Tibial nerve (tissue), 4 donors: Measurements from ENCODE around the gene KCP. TPM values are rescaled to one million over a fixed set of nuclear protein-coding genes. Genes with fewer than 3 reads are reported as not detected.
"Not testable (repeated sequence)": the region's sequence is repeated elsewhere in the genome, so short reads cannot be mapped to it uniquely, and the experiment has no call there.

Source experiments
- DNase-seq, 2 donors: peaks; one replicate each; pipeline ENCODE4 v3.0.0-alpha.2; 2019; ENCODE audit warnings: low spot score in 2 of 2
- H3K27ac ChIP-seq, 4 donors: fragments of 200-600 bp; sonication (generic) in 3 of 4; one replicate each; pipeline ENCODE4 v1.5.1; 2017 to 2019; ENCODE audit warnings: mild to moderate bottlenecking in 1 of 4
- H3K27me3 ChIP-seq, 2 donors: fragments of 200-600 bp; sonication (generic) in 1 of 2; one replicate each; pipeline versions ENCODE4 v1.5.1 to v1.6.0; 2017 to 2019
- H3K36me3 ChIP-seq, 3 donors: fragments of 200-600 bp; sonication (generic); one replicate each; pipeline ENCODE4 v1.5.1; 2018 to 2019
- H3K4me1 ChIP-seq, 4 donors: fragments of 200-600 bp; sonication (generic) in 3 of 4; one replicate each; pipeline ENCODE4 v1.5.1; 2017 to 2019
- H3K4me3 ChIP-seq, 4 donors: fragments of 200-600 bp; sonication (generic) in 3 of 4; one replicate each; pipeline ENCODE4 v1.5.1; 2017 to 2019; ENCODE audit warnings: mild to moderate bottlenecking in 1 of 4, moderate library complexity in 1 of 4
- H3K9me3 ChIP-seq, 4 donors: fragments of 200-600 bp; sonication (generic) in 3 of 4; one replicate each; pipeline ENCODE4 v1.5.1; 2017 to 2019
- CTCF ChIP-seq, 5 experiments: fragments of 200-600 bp in 3 of 5; fragments of 450-650 bp in 2 of 5; sonication (generic) in 3 of 5; IDR thresholded peaks; one replicate each; pipeline ENCODE4 v1.5.1; 2016 to 2019; ENCODE audit warnings: antibody characterized with exemption in 5 of 5, mild to moderate bottlenecking in 3 of 5, moderate library complexity in 2 of 5
- EP300 ChIP-seq, 2 donors: sonication (generic); formaldehyde crosslinking; IDR thresholded peaks; one replicate each; pipeline ENCODE4 v1.6.1; 2017; ENCODE audit warnings: antibody characterized with exemption in 2 of 2, mild to moderate bottlenecking in 1 of 2
- POLR2A ChIP-seq, 2 donors: fragments of 450-650 bp; IDR thresholded peaks; one replicate each; pipeline ENCODE4 v1.6.1; 2017; ENCODE audit warnings: antibody characterized with exemption in 2 of 2, mild to moderate bottlenecking in 2 of 2, moderate library complexity in 2 of 2
- WGBS, 2 donors: methylation state at CpG; one replicate each; pipeline ENCODE4 v1.1.5; 2018; 5-methylcytosine and 5-hydroxymethylcytosine counted together
- total RNA-seq, 4 donors: library from RNA; depleted of rRNA; stranded (reverse); fragments of >200 nt; gene quantifications; one replicate each; pipeline ENCODE4 v1.1.0, GENCODE V29; 2016

The KCP gene
- total RNA-seq, 4 donors from 2014 or later, result 0.21 to 0.90 (median 0.40) TPM

DNA sequence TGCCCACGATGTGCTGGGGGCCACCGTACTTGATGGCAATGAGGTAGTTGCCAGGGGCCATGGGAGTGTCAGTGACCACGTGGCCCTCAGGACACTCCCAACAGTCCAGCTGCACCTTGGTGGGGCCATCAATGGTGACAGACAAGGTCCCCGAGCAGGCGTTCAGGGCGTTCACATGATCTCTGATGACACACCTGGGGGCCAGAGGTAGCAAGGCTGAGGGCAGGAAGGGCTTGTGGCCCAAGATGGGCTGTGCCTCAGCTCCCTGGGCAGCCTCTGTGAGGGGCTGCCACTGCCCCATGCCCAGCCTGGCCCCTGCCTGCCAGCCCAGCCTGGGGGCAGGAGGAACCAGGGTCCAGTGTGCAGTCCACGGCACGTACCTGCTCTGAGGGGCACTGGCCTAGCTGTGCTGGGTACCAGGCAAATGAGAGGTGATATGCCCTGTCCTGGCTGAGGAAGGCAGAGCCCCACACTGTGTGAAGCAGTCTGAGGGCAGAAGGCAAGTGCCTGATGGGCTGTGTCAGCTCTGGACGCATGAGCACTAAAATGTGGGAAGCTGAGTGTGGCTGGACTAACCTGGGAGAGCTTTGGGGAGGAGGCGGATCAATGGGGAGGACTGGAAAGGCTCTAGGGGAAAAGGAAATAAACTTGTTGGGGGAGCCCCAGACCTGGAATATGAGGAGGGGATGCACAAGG is 3.5 kb upstream of the KCP start:
- TF ChIP-seq CTCF (IDR thresholded peaks at IDR 0.05) (no peak), POLR2A (IDR thresholded peaks at IDR 0.05) (no peak), EP300 (IDR thresholded peaks at IDR 0.05) (no peak)
- Histone ChIP-seq H3K4me1 (peaks cover 0 to 31% (median 12%) of the 10 kb centered on the region in 4 donors), H3K4me3 (no peak overlapping the region), H3K27me3 (peaks cover 0 to 75% of the 10 kb centered on the region in 2 donors), H3K36me3 (no peaks in the 10 kb centered on the region), H3K27ac (no peak overlapping the region), H3K9me3 (no peaks in the 10 kb centered on the region)
- DNase-seq, result no peak
- WGBS, 2 donors, result 75 to 90% methylated on average over 4 to 6 of the region's 10 CpGs

- peaks cover 0 to 31% (median 12%) of the 10 kb centered on the region in 4 donors for H3K4me1 ChIP-seq
- H3K27ac ChIP-seq, H3K4me3 ChIP-seq, H3K9me3 ChIP-seq, DNase-seq, H3K36me3 ChIP-seq: not testable (repeated sequence)
- WGBS, 2 donors, result 85 to 89% methylated on average over 3 to 6 of the region's 20 CpGs
- peaks cover 0 to 76% of the 10 kb centered on the region in 2 donors for H3K27me3 ChIP-seq
These were observed 2.4 kb upstream of the KCP start for GRCh38 chr7:128912709-128913495.

DNA sequence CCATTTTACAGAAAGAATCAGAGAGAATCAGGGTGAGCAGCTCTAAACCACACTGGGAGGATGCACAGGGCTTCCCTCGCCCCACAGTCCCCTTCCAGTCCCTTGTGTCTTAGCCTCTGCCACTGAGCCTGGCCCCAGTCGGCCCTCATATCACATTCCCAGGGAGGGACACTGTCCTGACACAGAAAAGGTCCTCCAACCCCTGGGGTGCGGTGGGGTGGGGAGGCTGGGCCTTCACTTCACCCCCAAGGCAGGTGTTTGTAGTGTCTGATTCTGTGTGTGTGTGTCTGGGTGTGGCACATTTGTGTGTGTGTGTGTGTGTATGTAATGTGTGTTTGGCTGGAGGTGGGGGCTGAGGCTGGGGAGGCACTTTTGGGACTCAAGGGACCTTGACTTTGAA is 1.8 kb upstream of the KCP start:
- Histone ChIP-seq H3K36me3 (no peaks in the 10 kb centered on the region), H3K9me3 (no peaks in the 10 kb centered on the region), H3K4me1 (peaks cover 0 to 31% (median 12%) of the 10 kb centered on the region in 4 donors), H3K27ac (no peak overlapping the region), H3K4me3 (no peak overlapping the region), H3K27me3 (peaks cover 0 to 81% of the 10 kb centered on the region in 2 donors)
- no peak for DNase-seq
- TF ChIP-seq CTCF (IDR thresholded peaks at IDR 0.05), result no peak
- TF ChIP-seq EP300 (IDR thresholded peaks at IDR 0.05), result no peak
- TF ChIP-seq POLR2A (IDR thresholded peaks at IDR 0.05), result no peak
- WGBS, 2 donors, result 76 to 82% methylated on average over 3 of the region's 3 CpGs

DNA sequence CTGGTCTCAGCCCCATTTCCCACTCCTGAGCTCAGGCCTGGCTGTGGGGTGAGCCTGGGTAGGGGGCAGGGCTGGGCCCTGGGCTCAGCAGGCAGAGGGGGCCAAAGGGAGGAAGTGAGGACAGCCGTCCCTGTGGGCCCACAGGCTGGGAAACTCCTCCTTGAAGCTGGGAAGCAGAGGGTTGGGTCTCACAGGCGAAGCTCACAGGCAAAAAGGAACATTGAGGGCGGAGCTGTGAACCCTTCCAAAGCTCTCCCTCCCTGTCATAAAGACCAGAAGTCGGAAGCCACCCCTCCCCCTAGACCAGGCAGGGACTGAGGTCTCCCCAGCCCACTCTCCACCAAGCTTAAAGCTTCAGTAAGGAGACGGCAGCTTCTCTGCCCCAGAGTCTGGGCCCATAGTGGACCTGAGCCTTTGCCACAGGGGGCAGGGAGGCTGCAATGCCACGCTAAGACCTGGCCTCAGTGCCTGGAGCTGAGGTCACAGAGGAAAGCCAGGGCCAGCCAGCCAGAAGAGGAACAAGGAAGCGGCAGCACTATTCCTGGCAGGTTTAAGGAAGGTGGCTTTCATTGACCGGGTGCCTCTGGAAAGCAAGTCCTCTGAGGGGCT is 1.0 kb upstream of the KCP start:
- H3K27ac ChIP-seq, result peak overlapping the region in 1 of 4 donors; percentile 25
- H3K9me3 ChIP-seq, result no peaks in the 10 kb centered on the region
- peaks cover 0 to 31% (median 12%) of the 10 kb centered on the region in 4 donors for H3K4me1 ChIP-seq
- no peak overlapping the region for H3K4me3 ChIP-seq
- no peak for TF ChIP-seq EP300 (IDR thresholded peaks at IDR 0.05)
- TF ChIP-seq POLR2A (IDR thresholded peaks at IDR 0.05), result no peak
- no peak for DNase-seq
- H3K27me3 ChIP-seq, result peaks cover 0 to 80% of the 10 kb centered on the region in 2 donors
- no peaks in the 10 kb centered on the region for H3K36me3 ChIP-seq
- WGBS, 2 donors, result 61 to 66% methylated on average over 8 of the region's 8 CpGs

- Histone ChIP-seq H3K27ac (no peak overlapping the region), H3K4me3 (peak overlapping the region in 3 of 4 donors; percentile 15 to 34 (median 18)), H3K4me1 (peaks cover 0 to 18% (median 3%) of the 10 kb centered on the region in 4 donors), H3K36me3 (no peaks in the 10 kb centered on the region), H3K27me3 (peaks cover 0 to 70% of the 10 kb centered on the region in 2 donors), H3K9me3 (no peaks in the 10 kb centered on the region)
- no peak for DNase-seq
- WGBS, 2 donors, result 10 to 11% methylated on average over 31 to 34 of the region's 42 CpGs
- TF ChIP-seq POLR2A (IDR thresholded peaks at IDR 0.05), result no peak
- TF ChIP-seq CTCF (IDR thresholded peaks at IDR 0.05), result no peak
These were observed 612 bp downstream of the KCP start for GRCh38 chr7:128909625-128910568.
